ENCODE results near the gene PKN2. TPM values are rescaled to one million over a fixed set of nuclear protein-coding genes. Genes with fewer than 3 reads are reported as not detected.
A peak's percentile ranks its signal among the peaks of the same experiment; 100 is the strongest.

Gene PKN2
- total RNA-seq, 1 experiment from 2014 or later, result 43.6 TPM

DNA sequence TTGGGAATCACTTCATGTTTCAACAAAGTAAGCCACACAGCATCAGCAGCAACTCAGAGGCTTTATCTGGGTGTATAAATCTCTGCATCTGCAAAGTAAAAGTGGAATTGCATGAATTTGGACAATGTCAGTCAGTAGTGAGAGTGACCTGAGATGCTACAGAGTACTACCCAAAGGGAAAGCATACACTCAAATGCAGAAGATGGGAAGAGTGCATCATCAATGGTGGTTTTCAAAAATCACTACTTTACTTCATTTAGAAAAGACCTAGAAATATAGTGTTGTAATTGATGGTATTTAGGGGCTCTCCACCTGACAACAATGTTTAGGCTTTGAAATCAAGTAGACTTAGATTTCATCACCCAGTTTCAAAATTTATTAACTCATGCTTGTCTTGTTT lies 24.5 kb upstream of the PKN2 start:
- no peaks in the 10 kb centered on the region for H3K9me3 ChIP-seq (replicated peaks)
- no peak overlapping the region for H3K27ac ChIP-seq
- H3K4me1 ChIP-seq (replicated peaks), result no peaks in the 10 kb centered on the region
- no peak overlapping the region for H3K4me3 ChIP-seq
- no peaks in the 10 kb centered on the region for H3K36me3 ChIP-seq
- no peaks in the 10 kb centered on the region for H3K27me3 ChIP-seq (replicated peaks)
- DNase-seq (ENCODE audit: low read depth in 1 of 2, low spot score in 2 of 2), result no peak

DNA sequence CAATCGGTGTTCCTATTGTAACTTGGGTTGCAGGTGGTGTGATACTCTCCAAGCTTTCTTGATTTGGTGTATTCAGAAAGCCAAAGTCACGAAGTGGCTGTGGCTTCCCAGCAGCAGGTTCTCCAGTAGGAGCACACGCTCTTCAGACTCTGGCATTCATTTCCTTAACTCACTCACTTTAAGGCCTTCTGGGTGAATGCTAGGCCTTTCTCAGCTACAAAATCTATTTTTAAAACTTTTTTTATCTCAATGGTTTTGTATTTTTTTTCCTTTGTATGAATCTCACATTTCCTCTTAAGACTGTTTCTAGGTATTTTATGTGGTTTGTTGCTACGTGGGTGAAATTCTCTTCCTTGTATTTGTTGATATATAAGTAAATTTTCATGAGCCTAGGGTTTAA lies 22.9 kb upstream of the PKN2 start:
- H3K27ac ChIP-seq, result no peak overlapping the region
- H3K4me3 ChIP-seq, result no peak overlapping the region
- no peaks in the 10 kb centered on the region for H3K4me1 ChIP-seq (replicated peaks)
- H3K27me3 ChIP-seq (replicated peaks), result no peaks in the 10 kb centered on the region
- H3K36me3 ChIP-seq, result no peaks in the 10 kb centered on the region
- DNase-seq (ENCODE audit: low read depth in 1 of 2, low spot score in 2 of 2), result no peak
- H3K9me3 ChIP-seq (replicated peaks), result no peaks in the 10 kb centered on the region

GRCh38 chr1:88661951-88662699 lies 21.9 kb upstream of the PKN2 start:
- no peak for DNase-seq (ENCODE audit: low read depth in 1 of 2, low spot score in 2 of 2)
- Histone ChIP-seq H3K4me1 (replicated peaks) (no peaks in the 10 kb centered on the region), H3K36me3 (no peaks in the 10 kb centered on the region), H3K27me3 (replicated peaks) (no peaks in the 10 kb centered on the region), H3K9me3 (replicated peaks) (no peaks in the 10 kb centered on the region), H3K4me3 (no peak overlapping the region), H3K27ac (no peak overlapping the region)

- Histone ChIP-seq H3K4me3 (no peak overlapping the region), H3K27me3 (replicated peaks) (no peaks in the 10 kb centered on the region), H3K4me1 (replicated peaks) (no peaks in the 10 kb centered on the region), H3K36me3 (no peaks in the 10 kb centered on the region), H3K27ac (no peak overlapping the region), H3K9me3 (replicated peaks) (no peaks in the 10 kb centered on the region)
- no peak for DNase-seq (ENCODE audit: low read depth in 1 of 2, low spot score in 2 of 2)
These were observed 21.4 kb upstream of the PKN2 start for GRCh38 chr1:88662723-88663122.

DNA sequence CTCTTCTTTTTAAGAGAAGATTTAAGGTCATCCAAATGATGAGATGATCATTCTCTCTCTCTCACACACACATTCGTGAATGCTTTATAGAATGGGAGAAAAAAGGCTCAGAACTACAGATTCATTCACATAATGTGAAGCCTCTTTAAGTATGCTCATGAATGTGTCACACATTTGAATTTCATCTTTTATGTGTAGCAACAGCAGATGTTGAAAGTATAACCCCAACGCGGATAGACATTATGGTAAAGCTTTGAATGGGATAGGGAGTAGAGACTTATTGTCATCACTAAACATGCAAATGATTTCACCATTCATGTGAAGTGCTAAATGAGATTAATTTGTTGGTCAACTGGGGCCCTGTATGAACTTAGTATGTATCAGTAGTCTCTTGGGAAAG lies 15.7 kb upstream of the PKN2 start:
- no peaks in the 10 kb centered on the region for H3K36me3 ChIP-seq
- H3K27ac ChIP-seq, result no peak overlapping the region
- no peaks in the 10 kb centered on the region for H3K9me3 ChIP-seq (replicated peaks)
- no peaks in the 10 kb centered on the region for H3K4me1 ChIP-seq (replicated peaks)
- H3K4me3 ChIP-seq, result no peak overlapping the region
- no peak for DNase-seq (ENCODE audit: low read depth in 1 of 2, low spot score in 2 of 2)
- no peaks in the 10 kb centered on the region for H3K27me3 ChIP-seq (replicated peaks)

- Histone ChIP-seq H3K4me1 (replicated peaks) (no peaks in the 10 kb centered on the region), H3K9me3 (replicated peaks) (no peaks in the 10 kb centered on the region), H3K27ac (no peak overlapping the region), H3K27me3 (replicated peaks) (no peaks in the 10 kb centered on the region), H3K4me3 (no peak overlapping the region), H3K36me3 (no peaks in the 10 kb centered on the region)
- DNase-seq (ENCODE audit: low read depth in 1 of 2, low spot score in 2 of 2), result no peak
These were observed 13.6 kb upstream of the PKN2 start for GRCh38 chr1:88670462-88670861.

GRCh38 chr1:88673446-88673845 lies 10.6 kb upstream of the PKN2 start:
- DNase-seq (ENCODE audit: low read depth in 1 of 2, low spot score in 2 of 2), result no peak
- no peak overlapping the region for H3K4me3 ChIP-seq
- no peaks in the 10 kb centered on the region for H3K27me3 ChIP-seq (replicated peaks)
- H3K9me3 ChIP-seq (replicated peaks), result no peaks in the 10 kb centered on the region
- no peaks in the 10 kb centered on the region for H3K4me1 ChIP-seq (replicated peaks)
- H3K27ac ChIP-seq, result no peak overlapping the region
- no peaks in the 10 kb centered on the region for H3K36me3 ChIP-seq

DNA sequence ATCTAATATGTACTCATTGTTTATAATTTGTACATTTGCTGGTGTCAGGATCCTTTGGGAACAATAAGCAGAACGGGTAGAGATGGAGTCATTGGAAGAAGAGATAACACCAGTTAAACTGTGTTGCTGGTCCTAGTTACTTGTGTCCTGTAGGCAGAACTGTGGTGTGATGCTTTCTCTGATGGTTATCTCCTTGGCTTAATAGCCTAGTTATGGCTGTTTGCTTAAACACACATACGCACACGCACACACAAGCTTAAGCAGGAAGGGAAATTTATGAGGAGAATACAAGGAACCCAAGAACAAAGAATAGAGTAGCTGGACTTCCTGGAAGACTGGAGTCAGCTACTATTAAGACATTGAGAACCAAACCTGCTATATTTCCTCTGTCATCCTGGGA lies 5.7 kb upstream of the PKN2 start:
- Histone ChIP-seq H3K4me1 (replicated peaks) (peaks cover 16% of the 10 kb centered on the region), H3K4me3 (no peak overlapping the region), H3K9me3 (replicated peaks) (no peaks in the 10 kb centered on the region), H3K27ac (no peak overlapping the region), H3K27me3 (replicated peaks) (no peaks in the 10 kb centered on the region), H3K36me3 (no peaks in the 10 kb centered on the region)
- DNase-seq (ENCODE audit: low read depth in 1 of 2, low spot score in 2 of 2), result no peak

DNA sequence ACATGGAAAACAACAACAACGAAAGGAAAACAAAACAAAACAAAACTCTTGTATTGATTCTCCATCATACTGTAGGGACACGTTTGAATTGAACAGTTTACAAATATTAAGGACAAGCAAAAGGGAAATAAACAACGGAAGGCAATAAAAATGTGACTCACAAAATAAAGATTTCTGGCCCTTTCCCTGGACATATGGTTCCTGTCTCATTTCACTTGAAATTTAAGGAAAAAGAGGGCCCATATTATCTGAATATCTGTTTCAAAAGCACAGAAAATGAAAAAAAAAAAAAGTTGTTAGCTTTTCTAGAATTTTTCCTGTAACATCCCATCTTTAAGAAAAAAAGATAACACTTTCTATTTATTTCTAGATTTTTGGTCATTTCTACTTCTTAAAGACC lies 3.6 kb upstream of the PKN2 start:
- peak in 1 of 2 experiments; percentile 19 for DNase-seq (ENCODE audit: low read depth in 1 of 2, low spot score in 2 of 2)

GRCh38 chr1:88680911-88681622 lies 3.0 kb upstream of the PKN2 start:
- H3K9me3 ChIP-seq (replicated peaks), result no peaks in the 10 kb centered on the region
- peaks cover 5% of the 10 kb centered on the region for H3K36me3 ChIP-seq
- no peak overlapping the region for H3K4me3 ChIP-seq
- DNase-seq (ENCODE audit: low read depth in 1 of 2, low spot score in 2 of 2), result no peak
- no peaks in the 10 kb centered on the region for H3K27me3 ChIP-seq (replicated peaks)
- no peak overlapping the region for H3K27ac ChIP-seq
- H3K4me1 ChIP-seq (replicated peaks), result peaks cover 16% of the 10 kb centered on the region

More for the DNA sequence above, 3.6 kb upstream of the PKN2 start:
- peaks cover 5% of the 10 kb centered on the region for H3K36me3 ChIP-seq
- no peak overlapping the region for H3K27ac ChIP-seq
- no peaks in the 10 kb centered on the region for H3K9me3 ChIP-seq (replicated peaks)
- no peaks in the 10 kb centered on the region for H3K27me3 ChIP-seq (replicated peaks)
- H3K4me1 ChIP-seq (replicated peaks), result peaks cover 16% of the 10 kb centered on the region
- no peak overlapping the region for H3K4me3 ChIP-seq

- peak; percentile 60 to 75 for DNase-seq (ENCODE audit: low read depth in 1 of 2, low spot score in 2 of 2)
- peaks cover 20% of the 10 kb centered on the region for H3K4me1 ChIP-seq (replicated peaks)
- H3K9me3 ChIP-seq (replicated peaks), result no peaks in the 10 kb centered on the region
- peak overlapping the region; percentile 69 for H3K27ac ChIP-seq
- peak overlapping the region; percentile 91 for H3K4me3 ChIP-seq
- H3K27me3 ChIP-seq (replicated peaks), result no peaks in the 10 kb centered on the region
- H3K36me3 ChIP-seq, result peaks cover 16% of the 10 kb centered on the region
These were observed 597 bp downstream of the PKN2 start for GRCh38 chr1:88684482-88685258.

DNA sequence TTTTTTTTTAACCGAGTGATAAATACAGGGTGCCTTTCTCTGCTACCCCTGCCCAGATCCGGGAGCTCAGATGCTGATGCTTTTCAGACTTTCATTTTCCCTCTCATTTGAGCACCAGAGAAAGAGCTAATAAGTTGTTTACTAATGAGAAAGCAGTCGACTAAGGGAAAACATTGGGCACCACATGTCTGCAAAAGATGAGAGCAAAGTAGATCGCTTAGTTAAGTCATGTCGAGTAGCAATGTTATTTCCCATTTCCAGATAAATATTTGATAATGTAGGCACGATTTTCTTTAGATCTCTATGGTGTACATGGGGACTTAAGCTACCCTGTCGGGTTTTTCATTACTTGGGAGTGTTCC lies 1.2 kb downstream of the PKN2 start:
- Histone ChIP-seq H3K9me3 (replicated peaks) (no peaks in the 10 kb centered on the region), H3K27me3 (replicated peaks) (no peaks in the 10 kb centered on the region), H3K36me3 (peaks cover 16% of the 10 kb centered on the region), H3K27ac (0 out of 2 replicates have a peak overlapping the region, but pooled peaks have one; percentile 69), H3K4me1 (replicated peaks) (peaks cover 15% of the 10 kb centered on the region), H3K4me3 (peak overlapping the region; percentile 91)
- peak in 1 of 2 experiments; percentile 54 for DNase-seq (ENCODE audit: low read depth in 1 of 2, low spot score in 2 of 2)

GRCh38 chr1:88691540-88691939 lies 7.5 kb downstream of the PKN2 start:
- H3K4me1 ChIP-seq (replicated peaks), result peaks cover 18% of the 10 kb centered on the region
- peaks cover 25% of the 10 kb centered on the region for H3K36me3 ChIP-seq
- H3K27ac ChIP-seq, result no peak overlapping the region
- H3K27me3 ChIP-seq (replicated peaks), result no peaks in the 10 kb centered on the region
- H3K9me3 ChIP-seq (replicated peaks), result no peaks in the 10 kb centered on the region
- no peak for DNase-seq (ENCODE audit: low read depth in 1 of 2, low spot score in 2 of 2)
- H3K4me3 ChIP-seq, result no peak overlapping the region

DNA sequence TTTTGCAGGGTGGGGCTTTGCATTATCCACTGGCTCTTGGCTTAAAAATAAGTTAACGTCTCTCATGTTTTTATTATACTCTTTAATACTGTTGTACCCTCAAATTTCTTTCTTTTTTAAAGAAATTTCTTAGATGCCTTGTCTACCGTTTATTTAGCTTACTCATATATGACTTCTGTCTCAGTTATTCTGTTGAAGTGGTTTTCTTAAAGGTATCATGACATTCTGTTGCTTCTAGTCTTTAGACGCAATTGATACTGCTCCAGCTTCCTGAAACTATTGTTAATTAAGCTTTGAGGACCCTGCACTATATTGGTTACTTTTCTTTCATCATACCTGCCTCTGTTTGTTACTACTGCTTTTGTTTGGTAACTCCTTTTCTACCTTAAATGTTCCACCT lies 11.7 kb downstream of the PKN2 start:
- Histone ChIP-seq H3K4me1 (replicated peaks) (peaks cover 48% of the 10 kb centered on the region), H3K4me3 (no peak overlapping the region), H3K27me3 (replicated peaks) (no peaks in the 10 kb centered on the region), H3K36me3 (peaks cover 22% of the 10 kb centered on the region), H3K27ac (peak overlapping the region; percentile 75), H3K9me3 (replicated peaks) (no peaks in the 10 kb centered on the region)
- peak in 1 of 2 experiments; percentile 53 for DNase-seq (ENCODE audit: low read depth in 1 of 2, low spot score in 2 of 2)
